GM12891 (cell line): Measurements from ENCODE around the gene SPSB4.

Source experiments
- POLR2A ChIP-seq: IDR thresholded peaks from 2 replicates; pipeline ENCODE4 v1.6.1; 2011; ENCODE audit warnings: low read depth, low read length, control low read depth
- POLR2AphosphoS5 ChIP-seq: IDR thresholded peaks from 2 replicates; pipeline ENCODE4 v1.6.1; 2011; ENCODE audit warnings: low read depth, low read length, control low read depth

GRCh38 chr3:141125351-141125750 lies 74.2 kb downstream of the SPSB4 start:
- TF ChIP-seq POLR2A (no peak), POLR2AphosphoS5 (no peak)
